MCF 10A (cell line): Measurements from ENCODE around the gene BICC1. TPM values are rescaled to one million over a fixed set of nuclear protein-coding genes. Genes with fewer than 3 reads are reported as not detected.
A peak's percentile ranks its signal among the peaks of the same experiment; 100 is the strongest.

Source experiments
- BruUV-seq: library from RNA; stranded (reverse); fragments of 400-500 nt; replicated peaks from 2 replicates; lab custom pipeline; 2021; lab: Mats Ljungman, UMichigan
- CTCF ChIA-PET: fragments of 300-600 bp; sonication (Branson Sonifier 250); formaldehyde crosslinking; extraction: SDS; loops from one replicate; lab custom pipeline; 2021; ENCODE audit warnings: antibody characterized with exemption, inconsistent platforms; lab: Yijun Ruan, JAX
- POLR2A ChIA-PET: fragments of 300-600, 350-650 bp; sonication (Branson Sonifier 250); formaldehyde crosslinking; extraction: SDS; loops from one replicate; lab custom pipeline; 2020; ENCODE audit warnings: antibody characterized with exemption, inconsistent platforms; lab: Yijun Ruan, JAX
- DNase-seq: peaks from one replicate; pipeline ENCODE4 v3.0.0-alpha.2; 2018; ENCODE audit not compliant: unreplicated experiment
- H3K27ac Mint-ChIP-seq: one replicate; pipeline ENCODE4 v1.8.0; 2022; ENCODE audit warnings: mild to moderate bottlenecking, low read depth, mixed read lengths; ENCODE audit not compliant: unreplicated experiment
- H3K27me3 Mint-ChIP-seq: one replicate; pipeline ENCODE4 v1.8.0; 2022; ENCODE audit warnings: mixed read lengths; ENCODE audit not compliant: insufficient read depth, unreplicated experiment
- H3K36me3 Mint-ChIP-seq: one replicate; pipeline ENCODE4 v1.8.0; 2022; ENCODE audit warnings: mild to moderate bottlenecking, moderate library complexity, mixed read lengths; ENCODE audit not compliant: insufficient read depth, unreplicated experiment
- H3K4me1 Mint-ChIP-seq: one replicate; pipeline ENCODE4 v1.8.0; 2022; ENCODE audit warnings: mixed read lengths; ENCODE audit not compliant: insufficient read depth, unreplicated experiment
- H3K4me3 Mint-ChIP-seq: one replicate; pipeline ENCODE4 v1.8.0; 2022; ENCODE audit warnings: mild to moderate bottlenecking, moderate library complexity, mixed read lengths; ENCODE audit not compliant: unreplicated experiment
- H3K9me3 Mint-ChIP-seq: one replicate; pipeline ENCODE4 v1.8.0; 2022; ENCODE audit warnings: mixed read lengths; ENCODE audit not compliant: unreplicated experiment
- CTCF ChIP-seq: fragments of 200-600 bp; IDR thresholded peaks from one replicate; pipeline ENCODE4 v1.8.0; 2022; ENCODE audit warnings: antibody characterized with exemption, mild to moderate bottlenecking; ENCODE audit not compliant: unreplicated experiment
- intact Hi-C: fragments of 100-400 bp; cut with micrococcal nuclease; formaldehyde crosslinking; loops from 2 replicates; pipeline ENCODE4 v1.14.1; 2022
- total RNA-seq: library from RNA; stranded (reverse); gene quantifications from 2 replicates; pipeline ENCODE4 v1.2.3, GENCODE V29; 2022

The BICC1 gene
- total RNA-seq, 1 experiment from 2014 or later, result 15.6 TPM

GRCh38 chr10:58481569-58482109 lies 31.0 kb upstream of the BICC1 start:
- Mint-ChIP-seq H3K36me3 (no peaks in the 10 kb centered on the region), H3K9me3 (no peaks in the 10 kb centered on the region), H3K27ac (no peak overlapping the region), H3K27me3 (no peaks in the 10 kb centered on the region), H3K4me1 (peaks cover 6% of the 10 kb centered on the region), H3K4me3 (no peak overlapping the region)
- no TSS peak for BruUV-seq
- intact Hi-C loops, result no loop called here
- ChIA-PET POLR2A (no interaction called here), CTCF (no interaction called here)
- no peak for DNase-seq
- no peak for TF ChIP-seq CTCF

- no peak for TF ChIP-seq CTCF
- BruUV-seq, result no TSS peak
- no peaks in the 10 kb centered on the region for H3K4me1 Mint-ChIP-seq
- POLR2A ChIA-PET, result interaction anchor here (1.3 to 1.9 kb wide), 2 partner anchors 11 to 52 kb away, joined by 3 to 7 read pairs; no protein-coding TSS in a partner anchor
- H3K36me3 Mint-ChIP-seq, result no peaks in the 10 kb centered on the region
- no peak overlapping the region for H3K4me3 Mint-ChIP-seq
- DNase-seq, result peak; percentile 3
- H3K9me3 Mint-ChIP-seq, result no peaks in the 10 kb centered on the region
- no peaks in the 10 kb centered on the region for H3K27me3 Mint-ChIP-seq
- intact Hi-C loops, result no loop called here
- H3K27ac Mint-ChIP-seq, result no peak overlapping the region
- CTCF ChIA-PET, result interaction anchor here (1.3 kb wide), 1 partner anchor 72 kb away, joined by 3 read pairs; no protein-coding TSS in a partner anchor
Measured at GRCh38 chr10:58486821-58487220, 25.9 kb upstream of the BICC1 start.

- no peaks in the 10 kb centered on the region for H3K27me3 Mint-ChIP-seq
- no TSS peak for BruUV-seq
- H3K27ac Mint-ChIP-seq, result no peak overlapping the region
- POLR2A ChIA-PET, result interaction anchor here (0.7 kb wide), 1 partner anchor 9 kb away, joined by 3 read pairs; no protein-coding TSS in a partner anchor
- CTCF ChIA-PET, result interaction anchor here (0.6 to 1.1 kb wide), 2 partner anchors 74 to 1054 kb away, joined by 3 read pairs; no protein-coding TSS in a partner anchor
- H3K9me3 Mint-ChIP-seq, result no peaks in the 10 kb centered on the region
- intact Hi-C loops, result no loop called here
- H3K36me3 Mint-ChIP-seq, result no peaks in the 10 kb centered on the region
- H3K4me1 Mint-ChIP-seq, result no peaks in the 10 kb centered on the region
- TF ChIP-seq CTCF, result no peak
- no peak overlapping the region for H3K4me3 Mint-ChIP-seq
- peak; percentile 63 for DNase-seq
Measured at GRCh38 chr10:58488921-58489320, 23.8 kb upstream of the BICC1 start.

GRCh38 chr10:58502956-58503355 lies 9.7 kb upstream of the BICC1 start:
- H3K4me1 Mint-ChIP-seq, result no peaks in the 10 kb centered on the region
- H3K36me3 Mint-ChIP-seq, result no peaks in the 10 kb centered on the region
- ChIA-PET CTCF (interaction anchor here (0.6 to 1.4 kb wide), 5 partner anchors 9 to 160 kb away, joined by 3 to 8 read pairs (median 3); no protein-coding TSS in a partner anchor), POLR2A (interaction anchor here (1.2 kb wide), 1 partner anchor 10 kb away, joined by 4 read pairs; the partner anchor contains the start of gene BICC1)
- no peaks in the 10 kb centered on the region for H3K27me3 Mint-ChIP-seq
- no peak overlapping the region for H3K4me3 Mint-ChIP-seq
- no peak overlapping the region for H3K27ac Mint-ChIP-seq
- BruUV-seq, result no TSS peak
- no peak for TF ChIP-seq CTCF
- H3K9me3 Mint-ChIP-seq, result no peaks in the 10 kb centered on the region
- no peak for DNase-seq
- intact Hi-C loops, result no loop called here
